HL-60 (cell line): ENCODE data around the gene NFE2L2.
A peak's percentile ranks its signal among the peaks of the same experiment; 100 is the strongest.

Experiments used
- DNase-seq, 2 experiments: peaks; one replicate each; pipeline ENCODE4 v3.0.0-alpha.2; 2010 to 2020; ENCODE audit warnings: low read depth in 1 of 2, low spot score in 1 of 2
- H3K27ac ChIP-seq: fragments of 250-450 bp; sonication (Bioruptor Pico); replicated peaks from 2 replicates; pipeline ENCODE4 v1.5.1; 2020; ENCODE audit warnings: mild to moderate bottlenecking, moderate library complexity
- H3K27me3 ChIP-seq: fragments of 250-450 bp; sonication (Bioruptor Pico); 2 replicates; pipeline ENCODE4 v1.5.1; 2021; ENCODE audit warnings: mild to moderate bottlenecking, moderate library complexity; ENCODE audit not compliant: insufficient read depth, poor library complexity, severe bottlenecking
- H3K4me3 ChIP-seq: replicated peaks from 2 replicates; pipeline ENCODE4 v1.5.1; 2011; ENCODE audit warnings: mild to moderate bottlenecking, control low read depth, low read length; ENCODE audit not compliant: insufficient read depth
- CTCF ChIP-seq: IDR thresholded peaks from one replicate; pipeline ENCODE4 v1.5.1; 2011; ENCODE audit warnings: low read length, control low read depth, inconsistent platforms; ENCODE audit not compliant: insufficient read depth
- GABPA ChIP-seq: IDR thresholded peaks from 2 replicates; pipeline ENCODE4 v1.6.1; 2012; ENCODE audit warnings: low read depth
- POLR2AphosphoS5 ChIP-seq: IDR thresholded peaks from 2 replicates; pipeline ENCODE4 v1.6.1; 2012; ENCODE audit warnings: low read depth
- SPI1 ChIP-seq: IDR thresholded peaks from 2 replicates; pipeline ENCODE4 v1.6.1; 2012; ENCODE audit warnings: low read depth, mild to moderate bottlenecking, borderline replicate concordance
- TF ChIP-seq, protein P1 (sequence below): IDR thresholded peaks from 2 replicates; pipeline ENCODE4 v1.6.1; 2012; ENCODE audit warnings: low read depth; ENCODE audit not compliant: insufficient replicate concordance

Gene NFE2L2

GRCh38 chr2:177260379-177260778, 4.1 kb downstream of the NFE2L2 start:
- TF ChIP-seq POLR2AphosphoS5 (0 out of 2 replicates have a peak, but pooled peaks have one; percentile 21), SPI1 (no peak)
- H3K27me3 ChIP-seq = no peaks in the 10 kb centered on the region
- H3K27ac ChIP-seq = 0 out of 2 replicates have a peak overlapping the region, but pooled peaks have one; percentile 10
- no peak for DNase-seq
- H3K4me3 ChIP-seq = no peak overlapping the region

- DNase-seq = no peak
- H3K4me3 ChIP-seq = no peak overlapping the region
- TF ChIP-seq CTCF (no peak), GABPA (no peak), SPI1 (no peak), POLR2AphosphoS5 (no peak)
- TF ChIP-seq, protein P1, sequence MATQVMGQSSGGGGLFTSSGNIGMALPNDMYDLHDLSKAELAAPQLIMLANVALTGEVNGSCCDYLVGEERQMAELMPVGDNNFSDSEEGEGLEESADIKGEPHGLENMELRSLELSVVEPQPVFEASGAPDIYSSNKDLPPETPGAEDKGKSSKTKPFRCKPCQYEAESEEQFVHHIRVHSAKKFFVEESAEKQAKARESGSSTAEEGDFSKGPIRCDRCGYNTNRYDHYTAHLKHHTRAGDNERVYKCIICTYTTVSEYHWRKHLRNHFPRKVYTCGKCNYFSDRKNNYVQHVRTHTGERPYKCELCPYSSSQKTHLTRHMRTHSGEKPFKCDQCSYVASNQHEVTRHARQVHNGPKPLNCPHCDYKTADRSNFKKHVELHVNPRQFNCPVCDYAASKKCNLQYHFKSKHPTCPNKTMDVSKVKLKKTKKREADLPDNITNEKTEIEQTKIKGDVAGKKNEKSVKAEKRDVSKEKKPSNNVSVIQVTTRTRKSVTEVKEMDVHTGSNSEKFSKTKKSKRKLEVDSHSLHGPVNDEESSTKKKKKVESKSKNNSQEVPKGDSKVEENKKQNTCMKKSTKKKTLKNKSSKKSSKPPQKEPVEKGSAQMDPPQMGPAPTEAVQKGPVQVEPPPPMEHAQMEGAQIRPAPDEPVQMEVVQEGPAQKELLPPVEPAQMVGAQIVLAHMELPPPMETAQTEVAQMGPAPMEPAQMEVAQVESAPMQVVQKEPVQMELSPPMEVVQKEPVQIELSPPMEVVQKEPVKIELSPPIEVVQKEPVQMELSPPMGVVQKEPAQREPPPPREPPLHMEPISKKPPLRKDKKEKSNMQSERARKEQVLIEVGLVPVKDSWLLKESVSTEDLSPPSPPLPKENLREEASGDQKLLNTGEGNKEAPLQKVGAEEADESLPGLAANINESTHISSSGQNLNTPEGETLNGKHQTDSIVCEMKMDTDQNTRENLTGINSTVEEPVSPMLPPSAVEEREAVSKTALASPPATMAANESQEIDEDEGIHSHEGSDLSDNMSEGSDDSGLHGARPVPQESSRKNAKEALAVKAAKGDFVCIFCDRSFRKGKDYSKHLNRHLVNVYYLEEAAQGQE = no peak
- no peak overlapping the region for H3K27ac ChIP-seq
- H3K27me3 ChIP-seq = no peaks in the 10 kb centered on the region
Observed at GRCh38 chr2:177258059-177258458, 6.5 kb downstream of the NFE2L2 start.

GRCh38 chr2:177257471-177257870, 7.1 kb downstream of the NFE2L2 start:
- DNase-seq = no peak
- H3K4me3 ChIP-seq = no peak overlapping the region
- no peak overlapping the region for H3K27ac ChIP-seq
- no peaks in the 10 kb centered on the region for H3K27me3 ChIP-seq
- TF ChIP-seq GABPA (no peak), SPI1 (no peak), CTCF (no peak), POLR2AphosphoS5 (no peak)
- TF ChIP-seq, protein P1 = no peak

GRCh38 chr2:177256695-177257094, 7.8 kb downstream of the NFE2L2 start:
- no peak for DNase-seq
- Histone ChIP-seq H3K4me3 (no peak overlapping the region), H3K27me3 (no peaks in the 10 kb centered on the region), H3K27ac (no peak overlapping the region)
- TF ChIP-seq POLR2AphosphoS5 (peak; percentile 43; the same call in 1 of the 2 replicates), CTCF (no peak), SPI1 (no peak)
